GM12891 (cell line): ENCODE results near the gene FBXO17.

ENCODE experiments used
- POLR2A ChIP-seq: IDR thresholded peaks from 2 replicates; pipeline ENCODE4 v1.6.1; 2011; ENCODE audit warnings: low read depth, low read length, control low read depth
- SPI1 ChIP-seq: IDR thresholded peaks from 2 replicates; pipeline ENCODE4 v1.6.1; 2011; ENCODE audit warnings: low read depth, low read length, control low read depth

GRCh38 chr19:38989066-38989605 is 13.6 kb upstream of the FBXO17 start:
- TF ChIP-seq POLR2A (no peak), SPI1 (no peak)
